Endothelial cell (in vitro differentiated cells): ENCODE data around the gene USP15. TPM values are rescaled to one million over a fixed set of nuclear protein-coding genes. Genes with fewer than 3 reads are reported as not detected.
"Not testable (repeated sequence)": the region's sequence is repeated elsewhere in the genome, so short reads cannot be mapped to it uniquely, and the experiment has no call there.

ENCODE experiments used
- DNase-seq: peaks from one replicate; pipeline ENCODE4 v3.0.0; 2021; ENCODE audit warnings: low spot score
- H3K27ac Mint-ChIP-seq: one replicate; pipeline ENCODE4 v1.8.0; 2021; ENCODE audit warnings: mixed read lengths, inconsistent platforms; ENCODE audit not compliant: unreplicated experiment
- H3K27me3 Mint-ChIP-seq: one replicate; pipeline ENCODE4 v1.8.0; 2021; ENCODE audit warnings: mild to moderate bottlenecking, moderate library complexity, mixed read lengths, inconsistent platforms; ENCODE audit not compliant: unreplicated experiment
- H3K36me3 Mint-ChIP-seq: one replicate; pipeline ENCODE4 v1.8.0; 2021; ENCODE audit warnings: mild to moderate bottlenecking, low read depth, mixed read lengths, inconsistent platforms; ENCODE audit not compliant: unreplicated experiment
- H3K4me1 Mint-ChIP-seq: one replicate; pipeline ENCODE4 v1.8.0; 2021; ENCODE audit warnings: mild to moderate bottlenecking, mixed read lengths, inconsistent platforms; ENCODE audit not compliant: unreplicated experiment
- H3K4me3 Mint-ChIP-seq: one replicate; pipeline ENCODE4 v1.8.0; 2021; ENCODE audit warnings: mild to moderate bottlenecking, mixed read lengths, inconsistent platforms; ENCODE audit not compliant: unreplicated experiment
- H3K9me3 Mint-ChIP-seq: one replicate; pipeline ENCODE4 v1.8.0; 2021; ENCODE audit warnings: mixed read lengths, inconsistent platforms; ENCODE audit not compliant: unreplicated experiment
- CTCF ChIP-seq: fragments of 200-600 bp; sonication (generic); IDR thresholded peaks from one replicate; pipeline ENCODE4 v1.5.0; 2021; ENCODE audit warnings: antibody characterized with exemption; ENCODE audit not compliant: unreplicated experiment
- total RNA-seq: library from RNA; stranded (reverse); fragmentation: NEBNext Ultra II Directional; extraction: Animal tissue kit (Norgen Biotek cat#: 25700); gene quantifications from one replicate; pipeline ENCODE4 v1.2.1, GENCODE V29; 2021; ENCODE audit not compliant: unreplicated experiment

Gene USP15
- total RNA-seq, 1 donor from 2014 or later: 98.2 TPM

GRCh38 chr12:62328296-62328921 lies 68.2 kb downstream of the USP15 start:
- no peak for DNase-seq
- H3K9me3 Mint-ChIP-seq: no peaks in the 10 kb centered on the region
- H3K4me3 Mint-ChIP-seq: no peak overlapping the region
- no peak for TF ChIP-seq CTCF
- peaks cover 2% of the 10 kb centered on the region for H3K36me3 Mint-ChIP-seq
- H3K27me3 Mint-ChIP-seq: no peaks in the 10 kb centered on the region
- H3K27ac Mint-ChIP-seq: no peak overlapping the region
- peaks cover 8% of the 10 kb centered on the region for H3K4me1 Mint-ChIP-seq

- Mint-ChIP-seq H3K4me1 (peaks cover 8% of the 10 kb centered on the region), H3K27ac (no peak overlapping the region), H3K36me3 (peaks cover 2% of the 10 kb centered on the region), H3K9me3 (no peaks in the 10 kb centered on the region), H3K4me3 (no peak overlapping the region), H3K27me3 (no peaks in the 10 kb centered on the region)
- DNase-seq: no peak
- no peak for TF ChIP-seq CTCF
These were observed 71.1 kb downstream of the USP15 start for GRCh38 chr12:62331306-62331705.

- TF ChIP-seq CTCF: no peak
- no peak overlapping the region for H3K27ac Mint-ChIP-seq
- H3K4me3 Mint-ChIP-seq: no peak overlapping the region
- no peaks in the 10 kb centered on the region for H3K27me3 Mint-ChIP-seq
- H3K36me3 Mint-ChIP-seq: peaks cover 7% of the 10 kb centered on the region
- DNase-seq: no peak
- peaks cover 8% of the 10 kb centered on the region for H3K4me1 Mint-ChIP-seq
- H3K9me3 Mint-ChIP-seq: no peaks in the 10 kb centered on the region
These were observed 72.4 kb downstream of the USP15 start for GRCh38 chr12:62332598-62332997.

- no peak for DNase-seq
- TF ChIP-seq CTCF: no peak
These were observed 74.9 kb downstream of the USP15 start for GRCh38 chr12:62335057-62335456.

GRCh38 chr12:62335796-62336195 lies 75.6 kb downstream of the USP15 start:
- no peak for DNase-seq
- H3K9me3 Mint-ChIP-seq: no peaks in the 10 kb centered on the region
- H3K4me1 Mint-ChIP-seq: no peaks in the 10 kb centered on the region
- peaks cover 3% of the 10 kb centered on the region for H3K27me3 Mint-ChIP-seq
- peaks cover 22% of the 10 kb centered on the region for H3K36me3 Mint-ChIP-seq
- no peak for TF ChIP-seq CTCF
- H3K4me3 Mint-ChIP-seq: no peak overlapping the region
- H3K27ac Mint-ChIP-seq: no peak overlapping the region

More at GRCh38 chr12:62335057-62335456, 74.9 kb downstream of the USP15 start:
- no peaks in the 10 kb centered on the region for H3K9me3 Mint-ChIP-seq
- H3K4me1 Mint-ChIP-seq: peaks cover 2% of the 10 kb centered on the region
- peaks cover 1% of the 10 kb centered on the region for H3K27me3 Mint-ChIP-seq
- no peak overlapping the region for H3K27ac Mint-ChIP-seq
- no peak overlapping the region for H3K4me3 Mint-ChIP-seq
- peaks cover 17% of the 10 kb centered on the region for H3K36me3 Mint-ChIP-seq

- not testable (repeated sequence) for H3K27me3 Mint-ChIP-seq, H3K27ac Mint-ChIP-seq, H3K4me3 Mint-ChIP-seq, H3K9me3 Mint-ChIP-seq, DNase-seq, H3K4me1 Mint-ChIP-seq
- peaks cover 39% of the 10 kb centered on the region for H3K36me3 Mint-ChIP-seq
These were observed 77.4 kb downstream of the USP15 start for GRCh38 chr12:62337643-62338042.

GRCh38 chr12:62342614-62343303 lies 82.6 kb downstream of the USP15 start:
- H3K9me3 Mint-ChIP-seq, DNase-seq, H3K27ac Mint-ChIP-seq, H3K4me1 Mint-ChIP-seq, H3K27me3 Mint-ChIP-seq, H3K4me3 Mint-ChIP-seq: not testable (repeated sequence)
- H3K36me3 Mint-ChIP-seq: peaks cover 64% of the 10 kb centered on the region
